CD4-positive, alpha-beta T cell treated with Interferon alpha-2 for 1 hour (primary cell): ENCODE measurements around the gene IFIH1.
A peak's percentile ranks its signal among the peaks of the same experiment; 100 is the strongest.

Experiments
- DNase-seq, 2 donors: peaks; one replicate each; pipeline ENCODE4 v3.0.0-alpha.2; 2020 to 2022

The IFIH1 gene

GRCh38 chr2:162318328-162319180, at the start of gene IFIH1:
Gene IFIH1 (minus strand): TSS chr2:162318684. CDS start chr2:162318307, 377 bp downstream.
- DNase-seq = peak; percentile 91 to 94

- no peak for DNase-seq
Observed at GRCh38 chr2:162365392-162365791, 46.9 kb upstream of the IFIH1 start.

GRCh38 chr2:162344617-162344950, 26.1 kb upstream of the IFIH1 start:
- DNase-seq = no peak

DNA sequence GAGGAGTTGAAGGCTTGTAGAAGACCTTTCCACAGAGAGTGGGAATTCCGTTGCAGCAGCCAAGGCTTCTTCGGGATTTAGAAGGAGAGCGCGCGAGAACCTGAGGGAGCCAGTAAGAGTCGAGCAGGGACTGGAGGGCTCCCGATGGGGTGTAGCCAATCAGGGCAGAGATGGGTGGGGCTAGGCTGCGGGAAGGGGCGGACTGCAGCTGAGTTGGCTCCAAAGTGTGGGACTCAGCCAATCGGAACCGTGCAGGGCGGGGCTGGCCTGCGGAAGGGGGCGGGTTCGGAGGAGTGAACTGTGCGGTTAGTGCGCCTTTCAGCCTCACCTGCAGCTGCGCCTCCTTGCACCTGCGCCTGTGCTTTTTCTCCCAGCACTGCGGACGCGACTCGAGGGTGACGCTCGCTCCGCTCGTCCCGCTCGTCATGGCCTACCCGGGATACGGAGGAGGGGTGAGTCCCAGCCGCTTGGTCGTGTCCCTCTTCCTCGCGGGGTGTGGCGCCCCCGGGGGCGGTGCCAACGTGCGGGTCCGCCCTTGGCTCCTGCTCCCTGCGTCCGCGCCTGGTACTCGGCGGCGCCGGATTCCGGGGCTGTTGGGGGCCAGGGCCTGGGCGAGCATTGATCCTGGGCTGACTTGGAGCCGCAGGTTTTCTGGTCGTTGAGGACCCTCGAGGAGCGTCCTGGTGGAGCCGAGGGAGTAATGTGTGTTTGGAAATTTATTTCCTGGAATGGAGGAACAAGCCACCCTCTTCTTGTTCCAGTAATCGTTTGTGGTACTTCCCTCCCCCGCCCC, 25.5 kb upstream of the IFIH1 start, which contains the start of gene GCA:
Gene GCA, plus strand, starts transcription at position 309 of the 793 bp plus-strand sequence. Its CDS starts 117 bp downstream, at position 426.
- DNase-seq = peak; percentile 96 to 98

- peak in 1 of 2 donors; percentile 4 for DNase-seq
Observed at GRCh38 chr2:162343492-162343823, 25.0 kb upstream of the IFIH1 start.

DNA sequence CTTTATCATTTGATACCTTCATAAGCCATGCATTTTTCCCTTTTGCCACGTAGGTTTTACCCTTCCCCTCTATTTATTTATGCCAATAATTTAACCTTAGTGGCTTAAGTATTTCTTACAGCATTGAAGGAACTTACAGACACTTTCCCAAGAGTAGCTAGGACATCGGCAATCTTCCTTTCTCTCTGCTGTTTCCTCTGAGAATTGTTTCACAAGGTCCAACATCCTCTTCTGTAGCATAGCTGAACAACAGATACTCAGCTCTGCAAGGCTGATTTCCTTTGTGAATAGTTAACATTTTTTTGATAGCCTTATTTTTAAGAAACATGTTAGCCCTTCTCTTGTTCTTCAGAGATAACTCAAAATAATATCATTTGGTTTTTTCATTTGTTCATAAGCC, 24.4 kb upstream of the IFIH1 start:
- DNase-seq = no peak

- no peak for DNase-seq
Observed at GRCh38 chr2:162342321-162342720, 23.8 kb upstream of the IFIH1 start.

DNA sequence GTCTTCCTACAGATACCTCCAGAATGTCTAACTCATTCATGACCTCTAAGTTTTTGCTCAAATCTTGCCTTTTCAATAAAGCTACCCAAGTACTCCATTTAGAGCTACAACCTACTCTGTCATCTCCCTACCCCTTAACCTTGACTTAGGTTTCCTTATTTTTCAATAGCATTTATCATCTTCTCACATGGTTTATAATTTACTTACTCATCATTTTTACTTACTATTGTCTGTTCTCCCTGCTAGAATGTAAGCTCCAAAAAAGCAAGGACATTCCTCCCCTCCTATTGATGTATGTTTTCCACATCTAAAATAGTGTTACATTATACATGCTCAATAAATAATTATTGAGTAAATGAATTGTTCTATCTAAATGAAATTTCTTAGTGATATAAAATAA, 22.3 kb upstream of the IFIH1 start:
- no peak for DNase-seq

DNA sequence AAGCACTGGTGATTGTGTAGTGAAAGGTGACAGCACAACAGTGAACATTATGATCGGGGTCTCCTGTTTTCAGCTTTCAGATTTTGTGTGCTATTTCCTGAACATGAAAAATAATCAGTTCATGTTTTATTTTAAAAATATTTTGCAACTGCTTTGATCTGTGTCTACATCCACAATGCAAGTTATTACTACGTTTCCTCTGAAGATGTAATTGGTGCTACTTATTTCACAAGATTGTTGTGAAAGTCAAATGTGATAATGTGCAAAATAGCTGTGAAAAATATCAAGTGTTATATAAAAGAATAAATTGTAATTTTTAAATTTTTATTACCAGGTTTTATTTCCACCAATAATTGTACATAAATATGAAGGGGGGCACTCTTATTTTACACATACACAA, 19.4 kb upstream of the IFIH1 start:
- DNase-seq = no peak

DNA sequence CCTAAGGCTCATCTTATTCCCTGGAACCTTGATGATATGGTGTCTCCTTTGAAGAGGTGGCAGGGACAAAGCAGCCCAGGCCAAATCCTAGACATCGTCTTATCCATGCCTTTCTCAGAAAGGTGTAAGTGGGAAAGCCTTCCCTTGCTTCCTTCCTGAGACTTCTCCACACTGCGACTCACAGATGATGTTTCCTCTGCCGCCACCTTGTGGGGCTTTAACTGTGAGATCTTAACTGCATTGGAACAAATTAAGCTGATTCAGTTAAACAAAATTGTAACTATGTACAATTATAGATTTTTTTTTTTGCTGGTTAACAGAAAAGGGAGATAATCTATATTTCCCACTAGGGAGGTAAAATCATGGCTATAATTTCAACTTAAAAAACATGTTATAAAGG, 15.5 kb upstream of the IFIH1 start:
- DNase-seq = peak in 1 of 2 donors; percentile 43

GRCh38 chr2:162330881-162331280, 12.4 kb upstream of the IFIH1 start:
- DNase-seq = no peak

DNA sequence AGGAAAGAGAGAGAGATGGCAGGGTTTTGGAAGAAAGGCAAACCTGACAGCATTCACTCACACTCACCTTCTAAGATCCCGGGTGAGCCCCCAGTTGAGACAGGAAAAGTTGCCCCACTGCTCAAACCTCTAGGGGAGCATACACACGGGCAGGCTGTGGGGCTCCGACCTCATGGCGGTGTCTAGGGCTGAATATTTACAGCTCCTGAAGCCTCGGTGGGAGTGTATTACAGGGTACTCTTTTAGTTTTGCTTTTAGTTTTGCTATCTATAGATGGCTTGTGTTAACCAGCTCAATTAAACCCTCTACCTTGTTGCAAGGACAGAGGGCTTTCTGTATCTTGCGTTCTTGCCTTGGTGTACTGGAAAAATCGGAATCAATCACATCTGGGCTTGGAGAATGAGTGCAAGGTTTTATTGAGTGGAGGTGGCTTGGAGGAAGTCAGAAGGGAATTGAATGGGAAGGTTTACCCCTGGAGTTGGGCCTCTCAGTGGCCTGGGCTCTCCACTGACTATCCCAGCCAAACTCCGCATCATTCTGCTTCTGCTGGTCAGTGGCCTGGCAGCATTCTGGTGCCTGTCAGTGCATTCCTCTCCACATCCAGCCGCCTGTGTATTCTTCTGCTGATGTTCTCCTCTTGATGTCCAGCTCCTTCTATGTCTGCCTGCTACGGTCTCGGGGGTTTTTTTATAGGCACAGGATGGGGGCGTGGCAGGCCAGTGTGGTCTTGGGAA, 10.1 kb upstream of the IFIH1 start:
- no peak for DNase-seq

GRCh38 chr2:162327806-162328205, 9.3 kb upstream of the IFIH1 start:
- DNase-seq = no peak

DNA sequence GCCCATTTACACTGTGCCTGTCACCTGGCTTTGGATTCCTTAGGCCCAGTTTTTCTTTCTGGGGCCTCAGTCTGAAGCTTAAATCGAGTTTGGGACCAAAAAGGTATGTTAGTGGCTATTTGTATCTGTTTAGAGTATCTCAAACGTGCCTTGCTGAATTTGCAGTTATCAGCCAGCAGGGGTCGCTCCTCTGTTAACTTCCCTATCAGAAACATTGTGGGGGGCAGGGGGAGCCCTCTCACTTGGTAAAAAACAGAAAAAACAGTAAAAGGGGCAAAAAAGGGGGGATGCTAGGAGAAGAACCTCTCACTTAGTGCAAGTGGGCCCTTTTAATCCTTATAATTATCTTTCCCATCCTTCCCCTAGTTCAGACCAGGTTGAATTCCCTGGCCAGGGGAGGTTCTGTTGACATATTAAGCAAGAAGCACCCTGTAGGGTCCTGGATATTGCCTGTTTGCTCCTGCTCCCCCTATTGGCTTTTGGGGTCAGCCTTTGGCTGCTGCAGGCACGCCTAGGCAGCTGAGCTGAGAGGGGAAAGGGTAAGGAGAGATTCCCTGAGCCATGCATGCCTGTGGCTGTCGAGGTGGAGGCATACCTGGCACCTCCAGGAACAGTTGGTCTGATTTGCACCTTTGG, 8.8 kb upstream of the IFIH1 start:
- peak; percentile 28 to 39 for DNase-seq

DNA sequence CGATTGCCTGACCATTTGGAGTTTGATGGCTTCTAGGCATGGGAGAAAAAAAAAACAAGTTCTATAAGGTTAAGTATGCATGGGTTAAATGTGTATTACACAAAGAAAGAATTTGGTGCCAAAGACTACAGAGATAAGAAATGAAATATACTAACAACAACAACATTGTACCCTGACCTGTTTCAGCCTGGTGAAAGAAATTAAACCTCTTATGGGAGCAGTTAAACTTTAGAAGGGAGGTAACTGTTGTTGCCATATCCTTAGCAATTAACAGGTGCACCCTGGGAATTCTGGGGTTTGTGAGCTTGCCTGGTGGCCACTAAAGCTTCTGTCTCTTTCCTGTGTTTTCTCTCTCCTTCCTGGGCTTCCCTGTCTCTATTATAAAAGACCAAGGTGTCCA, 6.5 kb upstream of the IFIH1 start:
- no peak for DNase-seq

- DNase-seq = no peak
Observed at GRCh38 chr2:162320864-162321517, 2.5 kb upstream of the IFIH1 start.

DNA sequence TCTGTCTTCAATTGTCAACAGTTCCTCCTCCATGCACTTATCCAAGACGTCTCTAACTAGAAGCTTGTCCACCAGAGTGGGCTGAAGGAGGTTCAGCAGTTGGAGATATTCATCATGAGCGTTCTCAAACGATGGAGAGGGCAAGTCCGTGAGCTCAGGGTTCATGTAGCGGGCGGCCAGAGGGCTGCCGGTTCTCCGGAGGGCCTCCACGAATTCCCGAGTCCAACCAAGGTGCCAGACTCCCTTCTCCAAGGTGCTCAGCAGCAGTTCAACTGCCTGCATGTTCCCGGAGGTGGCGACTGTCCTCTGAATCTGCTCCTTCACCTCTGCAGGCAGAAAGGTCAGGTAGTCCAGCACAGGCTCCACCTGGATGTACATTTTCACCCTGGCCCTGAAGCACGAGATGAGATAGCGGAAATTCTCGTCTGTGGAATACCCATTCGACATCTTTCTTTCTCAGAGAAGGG, 590 bp downstream of the IFIH1 start:
- peak in 1 of 2 donors; percentile 28 for DNase-seq

DNA sequence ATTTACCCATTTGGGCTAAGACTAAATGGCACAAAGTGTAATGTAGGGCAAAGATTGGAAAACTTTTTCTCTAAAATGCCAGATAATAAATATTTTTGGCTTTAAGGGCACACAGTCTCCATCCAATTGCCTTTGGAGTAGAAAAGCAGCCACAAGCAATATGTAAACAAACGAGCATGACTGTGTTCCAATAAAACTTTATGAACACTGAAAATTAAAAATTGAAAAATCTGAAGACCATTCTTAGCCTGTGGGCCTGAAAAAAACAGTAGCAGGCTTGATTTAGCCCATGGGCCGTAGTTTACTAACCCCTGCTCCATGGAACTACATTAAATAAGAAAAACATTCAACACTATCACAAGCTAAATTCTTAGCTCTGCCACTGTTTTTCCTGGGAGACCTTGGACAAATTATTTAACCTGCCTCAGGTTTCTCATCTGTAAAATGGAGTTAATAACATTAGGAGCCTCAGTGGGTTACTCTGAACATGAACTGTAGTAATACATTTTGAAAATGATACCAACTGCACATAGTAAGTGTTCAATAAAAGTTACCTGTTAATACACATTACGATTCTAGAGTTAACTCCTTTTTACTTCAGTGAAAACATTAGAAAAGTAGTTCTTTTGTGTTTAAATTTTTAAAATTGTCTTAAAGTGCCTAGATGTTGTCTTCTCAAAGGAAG, 1.3 kb downstream of the IFIH1 start:
- DNase-seq = peak in 1 of 2 donors; percentile 34

DNA sequence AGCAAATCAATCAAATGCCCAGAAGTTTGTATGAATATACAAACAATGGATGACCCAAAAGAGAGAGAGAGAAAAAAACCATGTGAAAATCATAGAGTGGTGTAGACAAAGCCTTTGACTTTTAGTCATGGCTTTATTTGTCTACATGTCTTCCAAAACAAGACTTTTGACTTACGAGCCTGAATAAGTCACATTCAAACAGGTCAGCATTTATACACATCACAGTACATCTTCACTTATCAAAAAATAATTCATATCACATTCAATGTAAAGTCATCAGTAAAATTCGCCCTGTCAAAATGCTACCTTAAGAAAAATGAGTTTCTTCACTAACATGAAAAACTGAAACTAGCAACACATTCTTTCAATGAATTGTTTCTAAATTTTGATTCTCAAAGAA, 1.9 kb downstream of the IFIH1 start:
- DNase-seq = no peak

DNA sequence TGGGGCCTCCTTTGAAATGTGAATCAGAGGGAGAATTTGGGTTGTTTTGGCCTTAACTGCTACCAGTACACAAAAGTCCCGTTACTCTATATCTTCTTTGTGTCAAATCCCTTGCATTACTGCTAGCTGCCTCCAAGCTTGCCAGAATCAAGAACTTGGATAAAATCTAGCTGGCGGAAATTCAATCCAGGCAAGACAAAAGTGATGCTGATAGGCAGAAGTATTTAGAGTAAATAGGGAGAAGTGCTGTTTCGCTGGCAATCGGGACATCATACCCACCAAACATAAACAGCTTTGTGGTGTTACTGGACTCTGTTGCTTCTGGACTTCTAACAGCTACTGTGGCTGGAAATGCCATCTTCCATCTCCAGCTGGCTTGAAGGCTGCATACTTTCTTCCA, 2.5 kb downstream of the IFIH1 start:
- no peak for DNase-seq

DNA sequence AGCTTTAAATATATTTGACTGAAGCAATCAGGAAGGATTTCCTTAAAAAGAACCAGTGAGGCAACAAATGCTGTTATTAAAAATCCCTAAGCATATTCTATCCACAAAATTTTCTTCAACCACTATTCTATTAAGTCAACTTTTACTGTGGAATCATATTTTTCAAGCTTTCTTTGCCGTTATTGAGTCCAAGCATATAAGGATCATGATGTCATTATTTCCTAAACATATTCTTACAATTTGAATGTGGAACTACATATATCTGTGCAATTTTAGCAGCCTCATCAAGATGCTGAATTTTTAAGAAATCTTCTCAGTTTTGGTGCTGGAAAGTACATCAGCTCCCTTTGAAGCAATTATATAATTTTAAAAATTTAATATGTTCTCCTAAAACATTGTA, 5.6 kb downstream of the IFIH1 start:
- no peak for DNase-seq
